Ovary (tissue), 3 donors: ENCODE data around the gene IKZF3.

Experiments
- CTCF ChIP-seq, 3 donors: fragments of 450-650 bp in 2 of 3; fragments of 200-600 bp in 1 of 3; IDR thresholded peaks; one replicate each; pipeline versions ENCODE4 v1.5.1 to v1.8.0; 2016 to 2022; ENCODE audit warnings: antibody characterized with exemption in 3 of 3, mild to moderate bottlenecking in 1 of 3
- EP300 ChIP-seq: sonication (generic); formaldehyde crosslinking; IDR thresholded peaks from one replicate; pipeline ENCODE4 v1.6.1; 2017; ENCODE audit warnings: antibody characterized with exemption
- POLR2A ChIP-seq: fragments of 450-650 bp; IDR thresholded peaks from one replicate; pipeline ENCODE4 v1.6.1; 2017; ENCODE audit warnings: antibody characterized with exemption, mild to moderate bottlenecking, moderate library complexity
- donor health status: DM: no; HTN: no; CAD: no.

- TF ChIP-seq CTCF (IDR thresholded peaks at IDR 0.05) (no peak), EP300 (no peak), POLR2A (no peak)
Measured at GRCh38 chr17:39751637-39752036, 112.5 kb downstream of the IKZF3 start.
